Esophagus (tissue), 2 donors: ENCODE data around the gene UGT2B28. TPM values are rescaled to one million over a fixed set of nuclear protein-coding genes. Genes with fewer than 3 reads are reported as not detected.
"Not testable (repeated sequence)": the region's sequence is repeated elsewhere in the genome, so short reads cannot be mapped to it uniquely, and the experiment has no call there.

ENCODE experiments used
- H3K27ac ChIP-seq, 2 donors: one replicate each; pipeline ENCODE4 v1.5.1; 2013; ENCODE audit warnings: low read depth in 2 of 2, mild to moderate bottlenecking in 2 of 2, inconsistent platforms in 1 of 2, low read length in 1 of 2, moderate library complexity in 1 of 2
- H3K27me3 ChIP-seq, 2 donors: one replicate each; pipeline ENCODE4 v1.6.1; 2013; ENCODE audit warnings: low read length in 2 of 2, control low read depth in 1 of 2, mild to moderate bottlenecking in 1 of 2; ENCODE audit not compliant: insufficient read depth in 2 of 2, control insufficient read depth in 1 of 2
- H3K36me3 ChIP-seq, 2 donors: one replicate each; pipeline ENCODE4 v1.6.1; 2013; ENCODE audit warnings: low read length in 1 of 2; ENCODE audit not compliant: control insufficient read depth in 2 of 2, insufficient read depth in 2 of 2
- H3K4me1 ChIP-seq, 2 donors: one replicate each; pipeline ENCODE4 v1.6.1; 2013; ENCODE audit warnings: low read length in 1 of 2; ENCODE audit not compliant: control insufficient read depth in 2 of 2, insufficient read depth in 2 of 2
- H3K4me3 ChIP-seq, 2 donors: one replicate each; pipeline ENCODE4 v1.5.1; 2013; ENCODE audit warnings: low read length in 2 of 2, mild to moderate bottlenecking in 2 of 2, low read depth in 1 of 2, moderate library complexity in 1 of 2
- H3K9me3 ChIP-seq, 2 donors: one replicate each; pipeline ENCODE4 v1.6.1; 2013; ENCODE audit warnings: mild to moderate bottlenecking in 2 of 2, low read depth in 1 of 2, low read length in 1 of 2, moderate library complexity in 1 of 2; ENCODE audit not compliant: control insufficient read depth in 2 of 2, insufficient read depth in 1 of 2
- WGBS, 2 donors: extraction: QIAGEN DNeasy Blood & Tissue Kit; methylation state at CpG; one replicate each; pipeline ENCODE4 v1.1.7; 2013; 5-methylcytosine and 5-hydroxymethylcytosine counted together
- polyA plus RNA-seq, 2 donors: library from polyadenylated mRNA; stranded (reverse); fragments of 200-250 nt; gene quantifications; one replicate each; pipeline ENCODE4 v1.2.3, GENCODE V29; 2013
- donor health status: healthy with polysubstance abuse.
- donor health status: Bipolar disorder and iron deficiency.

UGT2B28 gene
- polyA plus RNA-seq, 2 donors: not detected

- H3K27ac ChIP-seq, H3K4me3 ChIP-seq, H3K27me3 ChIP-seq, H3K9me3 ChIP-seq, H3K4me1 ChIP-seq, H3K36me3 ChIP-seq: not testable (repeated sequence)
- WGBS, 2 donors: 68 to 82% methylated on average over 5 of the region's 5 CpGs
These were observed 28.3 kb downstream of the UGT2B28 start for GRCh38 chr4:69308426-69309033.

GRCh38 chr4:69309549-69310076, 29.3 kb downstream of the UGT2B28 start:
- H3K27me3 ChIP-seq, H3K9me3 ChIP-seq, H3K4me1 ChIP-seq, H3K36me3 ChIP-seq, H3K4me3 ChIP-seq, H3K27ac ChIP-seq: not testable (repeated sequence)
- 44% methylated on average over 5 of the region's 5 CpGs for WGBS, 2 donors

DNA sequence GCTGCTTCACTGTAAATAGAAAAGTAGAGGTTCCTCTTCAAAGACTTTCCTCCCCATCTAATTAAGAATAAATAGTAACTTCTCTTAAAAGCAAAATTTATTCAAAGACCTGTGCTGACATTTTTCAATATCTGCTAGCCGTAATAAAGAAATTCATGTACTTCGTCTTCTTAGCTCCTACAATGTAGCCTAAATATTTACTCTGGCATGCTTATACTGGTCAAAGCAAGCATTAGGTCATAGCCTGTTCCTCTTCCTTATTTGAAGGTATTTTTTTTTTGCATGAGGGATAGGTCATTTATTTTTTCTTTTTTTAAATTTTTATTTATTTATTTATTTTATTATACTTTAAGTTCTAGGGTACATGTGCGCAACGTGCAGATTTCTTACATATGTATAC, 30.0 kb downstream of the UGT2B28 start:
- H3K27ac ChIP-seq, H3K36me3 ChIP-seq, H3K4me3 ChIP-seq, H3K4me1 ChIP-seq, H3K27me3 ChIP-seq, H3K9me3 ChIP-seq: not testable (repeated sequence)
- 62 to 66% methylated on average over 4 of the region's 4 CpGs for WGBS, 2 donors

- H3K27me3 ChIP-seq, H3K4me3 ChIP-seq, H3K4me1 ChIP-seq, H3K9me3 ChIP-seq, H3K36me3 ChIP-seq, H3K27ac ChIP-seq: not testable (repeated sequence)
- WGBS, 2 donors: 19% methylated on average over 3 of the region's 3 CpGs
These were observed 37.5 kb downstream of the UGT2B28 start for GRCh38 chr4:69317669-69318298.

DNA sequence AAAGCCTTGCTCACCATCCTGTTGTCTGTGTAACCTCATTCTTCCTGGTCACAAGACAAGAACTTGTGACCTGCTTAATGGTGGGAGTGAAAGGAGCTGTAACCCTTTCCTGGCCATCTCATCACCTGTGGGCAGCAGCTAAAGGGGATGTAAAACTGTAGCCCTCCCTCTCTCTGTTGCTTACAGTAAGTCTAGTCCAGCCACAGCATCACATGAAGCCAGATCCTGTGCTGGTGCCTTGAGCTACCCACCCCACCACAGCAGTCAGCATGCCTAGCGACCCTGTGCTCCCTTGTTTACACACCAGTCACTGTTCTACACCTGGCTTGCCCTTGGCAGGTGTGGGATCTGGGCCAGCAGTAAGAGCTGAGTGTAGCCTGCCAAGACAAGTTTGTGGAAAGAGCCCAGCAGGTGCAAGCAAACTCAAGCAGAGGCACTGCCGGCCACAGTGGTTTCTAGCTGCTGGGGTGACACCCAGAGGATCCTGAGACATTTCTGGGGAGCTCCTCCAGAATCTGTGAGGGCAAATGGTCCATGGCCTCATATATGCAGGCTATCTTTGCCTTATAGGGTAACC, 41.0 kb downstream of the UGT2B28 start:
- peaks cover 0 to 5% of the 10 kb centered on the region in 2 donors for H3K4me1 ChIP-seq
- H3K27me3 ChIP-seq: no peaks in the 10 kb centered on the region
- H3K36me3 ChIP-seq: no peaks in the 10 kb centered on the region
- no peak overlapping the region for H3K27ac ChIP-seq
- no peak overlapping the region for H3K4me3 ChIP-seq
- WGBS, 2 donors: 25 to 48% methylated on average over 2 of the region's 2 CpGs
- no peaks in the 10 kb centered on the region for H3K9me3 ChIP-seq

DNA sequence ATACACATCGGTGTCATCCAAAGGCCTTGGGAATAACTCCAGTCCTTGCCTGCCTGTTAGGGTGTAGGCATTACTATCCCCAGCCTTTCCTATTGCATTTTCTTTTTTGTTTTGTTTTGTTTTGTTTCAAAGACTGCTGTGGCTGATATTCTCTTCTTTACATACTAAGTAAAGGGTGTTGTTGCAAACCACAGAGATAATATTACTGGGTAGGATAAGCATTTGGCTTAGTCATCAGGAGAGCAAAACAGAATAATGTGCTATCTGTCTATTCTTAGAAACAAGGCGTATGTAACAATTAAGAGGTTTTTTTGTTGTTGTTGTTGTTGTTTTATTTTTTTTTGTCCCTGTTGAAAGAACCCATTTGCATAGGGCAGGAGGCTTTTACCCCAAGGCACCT, 41.8 kb downstream of the UGT2B28 start:
- Histone ChIP-seq H3K4me3 (no peak overlapping the region), H3K36me3 (no peaks in the 10 kb centered on the region), H3K4me1 (peaks cover 0 to 5% of the 10 kb centered on the region in 2 donors), H3K9me3 (no peaks in the 10 kb centered on the region), H3K27me3 (no peaks in the 10 kb centered on the region), H3K27ac (no peak overlapping the region)
- 58 to 66% methylated on average over 2 of the region's 2 CpGs for WGBS, 2 donors

DNA sequence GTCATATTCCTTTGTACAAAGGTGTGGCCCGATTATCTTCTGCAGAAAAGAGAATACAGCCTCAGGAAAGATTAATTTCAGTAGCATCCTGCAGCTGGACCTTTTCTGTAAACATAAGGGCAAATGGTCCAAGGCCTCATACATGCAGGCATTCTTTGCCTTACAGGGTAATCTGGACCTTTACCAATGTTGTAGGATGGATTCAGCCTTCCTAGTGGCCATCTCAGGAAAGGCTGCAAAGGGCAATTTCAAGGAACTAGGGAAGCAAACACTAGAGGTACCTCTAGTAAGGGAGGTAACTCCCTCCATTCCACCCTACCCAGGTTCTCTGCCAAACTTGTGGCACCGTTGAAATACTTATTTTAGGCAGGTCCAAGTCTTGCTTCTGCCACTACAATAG, 43.0 kb downstream of the UGT2B28 start:
- Histone ChIP-seq H3K4me3 (no peak overlapping the region), H3K27ac (no peak overlapping the region), H3K4me1 (peaks cover 0 to 5% of the 10 kb centered on the region in 2 donors), H3K9me3 (no peaks in the 10 kb centered on the region), H3K27me3 (no peaks in the 10 kb centered on the region), H3K36me3 (no peaks in the 10 kb centered on the region)
- 55 to 75% methylated on average over 2 of the region's 2 CpGs for WGBS, 2 donors

DNA sequence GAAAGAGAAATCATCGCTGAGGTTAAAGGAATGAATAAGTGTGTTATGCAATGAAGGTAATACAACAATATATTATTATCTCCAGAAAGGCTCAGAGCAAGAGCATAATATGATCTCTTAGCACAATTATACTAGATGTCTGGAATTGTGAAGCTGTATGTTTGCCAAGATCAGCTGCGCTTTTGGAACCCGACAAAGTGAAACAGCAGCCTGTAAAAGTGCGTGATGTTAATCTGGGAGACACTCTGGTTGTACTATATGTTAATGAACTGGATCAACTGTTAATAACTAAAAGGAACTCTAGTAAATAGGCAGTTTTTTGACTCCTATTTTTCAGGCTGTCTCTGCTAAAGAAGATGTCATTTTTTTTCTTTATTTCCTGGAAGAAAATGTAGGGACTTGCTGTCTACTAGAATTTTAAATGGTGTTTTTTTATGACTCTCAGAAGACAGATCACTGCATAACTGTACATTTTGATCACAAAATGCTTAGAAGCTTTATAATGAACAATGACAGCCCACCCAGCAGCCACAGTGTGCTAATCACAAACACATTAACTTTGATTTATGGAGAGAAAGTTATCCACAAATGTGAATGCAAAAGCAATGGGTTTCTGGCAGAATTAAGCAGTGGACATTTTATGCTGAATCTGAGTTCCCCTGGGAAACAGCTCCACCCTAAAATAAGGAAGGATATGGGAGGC, 50.2 kb downstream of the UGT2B28 start:
- no peaks in the 10 kb centered on the region for H3K36me3 ChIP-seq
- H3K9me3 ChIP-seq: no peaks in the 10 kb centered on the region
- 48 to 51% methylated on average over 4 of the region's 4 CpGs for WGBS, 2 donors
- no peak overlapping the region for H3K27ac ChIP-seq
- H3K27me3 ChIP-seq: no peaks in the 10 kb centered on the region
- H3K4me3 ChIP-seq: no peak overlapping the region
- no peaks in the 10 kb centered on the region for H3K4me1 ChIP-seq

GRCh38 chr4:69331304-69331703, 51.0 kb downstream of the UGT2B28 start:
- H3K27ac ChIP-seq, H3K9me3 ChIP-seq, H3K36me3 ChIP-seq, H3K4me3 ChIP-seq, H3K4me1 ChIP-seq, H3K27me3 ChIP-seq: not testable (repeated sequence)
- WGBS, 2 donors: 63 to 86% methylated on average over 2 of the region's 2 CpGs
